PC-3 (cell line): ENCODE data around the gene CASP7. TPM values are rescaled to one million over a fixed set of nuclear protein-coding genes. Genes with fewer than 3 reads are reported as not detected.

Experiments
- ATAC-seq: fragments of 200-7000 bp; cut with Tn5 transposase; 2 replicates; pipeline ENCODE4 v1.9.1; 2020; ENCODE audit warnings: mild to moderate bottlenecking, moderate library complexity
- BruUV-seq: library from RNA; stranded (reverse); fragments of 400-500 nt; replicated peaks from 2 replicates; lab custom pipeline; 2021; lab: Mats Ljungman, UMichigan
- CTCF ChIA-PET: fragments of 300-600 bp; sonication (Branson Sonifier 250); formaldehyde crosslinking; loops from one replicate; lab custom pipeline; 2022; ENCODE audit warnings: antibody characterized with exemption; lab: Charles Lee
- POLR2A ChIA-PET: fragments of 300-600 bp; sonication (Branson Sonifier 250); formaldehyde crosslinking; loops from one replicate; lab custom pipeline; 2022; ENCODE audit warnings: antibody characterized with exemption; ENCODE audit not compliant: unreplicated experiment; lab: Charles Lee
- DNase-seq: peaks from one replicate; pipeline ENCODE4 v3.0.0-alpha.2; 2015
- H2AFZ ChIP-seq: fragments of 300-600 bp; sonication (generic); 2 replicates; pipeline ENCODE4 v1.6.0; 2016; ENCODE audit warnings: antibody characterized with exemption, low read length
- H3F3A ChIP-seq: fragments of 300-600 bp; sonication (generic); one replicate; pipeline ENCODE4 v1.6.0; 2017; ENCODE audit warnings: antibody characterized with exemption, low read length, control low read depth, mild to moderate bottlenecking; ENCODE audit not compliant: unreplicated experiment
- H3K27ac ChIP-seq: fragments of 300-600 bp; sonication (generic); 2 replicates; pipeline ENCODE4 v1.5.1; 2016; ENCODE audit warnings: mild to moderate bottlenecking, low read length
- H3K27me3 ChIP-seq: fragments of 300-600 bp; sonication (generic); 2 replicates; pipeline ENCODE4 v1.6.1; 2016; ENCODE audit warnings: low read length, mixed read lengths
- H3K36me3 ChIP-seq: fragments of 300-600 bp; sonication (generic); 2 replicates; pipeline ENCODE4 v1.6.1; 2016; ENCODE audit warnings: low read depth, mixed run types, low read length, mixed read lengths
- H3K4me1 ChIP-seq: fragments of 300-600 bp; sonication (generic); 2 replicates; pipeline ENCODE4 v1.5.1; 2016; ENCODE audit warnings: low read length; ENCODE audit not compliant: insufficient read depth
- H3K4me2 ChIP-seq: fragments of 300-600 bp; sonication (generic); 2 replicates; pipeline ENCODE4 v1.6.0; 2016; ENCODE audit warnings: low read length
- H3K4me3 ChIP-seq: fragments of 300-600 bp; sonication (generic); 2 replicates; pipeline ENCODE4 v1.5.1; 2016; ENCODE audit warnings: mild to moderate bottlenecking, low read length, mixed read lengths
- H3K79me2 ChIP-seq: fragments of 300-600 bp; sonication (generic); 2 replicates; pipeline ENCODE4 v1.6.1; 2017; ENCODE audit warnings: low read length, mixed read lengths
- H3K9ac ChIP-seq: fragments of 300-600 bp; sonication (generic); 2 replicates; pipeline ENCODE4 v1.6.0; 2016; ENCODE audit warnings: mild to moderate bottlenecking, low read length
- H3K9me2 ChIP-seq: fragments of 300-600 bp; sonication (generic); replicated peaks from 2 replicates; pipeline ENCODE4 v1.6.1; 2016; ENCODE audit warnings: mixed run types, low read length, mixed read lengths
- H3K9me3 ChIP-seq: fragments of 300-600 bp; sonication (generic); 2 replicates; pipeline ENCODE4 v1.6.1; 2016; ENCODE audit warnings: low read length, mixed read lengths
- H4K20me1 ChIP-seq: fragments of 300-600 bp; sonication (generic); 2 replicates; pipeline ENCODE4 v1.6.1; 2016; ENCODE audit warnings: low read length, mixed read lengths
- EZH2 ChIP-seq: fragments of 300-600 bp; sonication (generic); IDR thresholded peaks from one replicate; pipeline ENCODE4 v1.6.1; 2017; ENCODE audit warnings: antibody characterized with exemption, mild to moderate bottlenecking, low read length; ENCODE audit not compliant: unreplicated experiment
- EZH2phosphoT487 ChIP-seq: fragments of 300-600 bp; sonication (generic); IDR thresholded peaks from 2 replicates; pipeline ENCODE4 v1.6.1; 2018; ENCODE audit warnings: mild to moderate bottlenecking, antibody characterized with exemption, low read length, borderline replicate concordance
- intact Hi-C: fragments of 100-400 bp; cut with micrococcal nuclease; formaldehyde crosslinking; loops from 2 replicates; pipeline ENCODE4 v1.9.0; 2023
- total RNA-seq: library from RNA; depleted of rRNA; stranded (reverse); fragments of >200 nt; gene quantifications from 2 replicates; pipeline ENCODE4 v1.2.3, GENCODE V29; 2014
- TF ChIP-seq, protein P1 (sequence below): fragments of 300-600 bp; sonication (generic); conservative IDR thresholded peaks from 2 replicates; pipeline ENCODE4 v1.5.1; 2017; ENCODE audit warnings: antibody characterized with exemption, low read depth, mild to moderate bottlenecking, low read length

The CASP7 gene
- total RNA-seq, 1 experiment from 2014 or later = 13.7 TPM

DNA sequence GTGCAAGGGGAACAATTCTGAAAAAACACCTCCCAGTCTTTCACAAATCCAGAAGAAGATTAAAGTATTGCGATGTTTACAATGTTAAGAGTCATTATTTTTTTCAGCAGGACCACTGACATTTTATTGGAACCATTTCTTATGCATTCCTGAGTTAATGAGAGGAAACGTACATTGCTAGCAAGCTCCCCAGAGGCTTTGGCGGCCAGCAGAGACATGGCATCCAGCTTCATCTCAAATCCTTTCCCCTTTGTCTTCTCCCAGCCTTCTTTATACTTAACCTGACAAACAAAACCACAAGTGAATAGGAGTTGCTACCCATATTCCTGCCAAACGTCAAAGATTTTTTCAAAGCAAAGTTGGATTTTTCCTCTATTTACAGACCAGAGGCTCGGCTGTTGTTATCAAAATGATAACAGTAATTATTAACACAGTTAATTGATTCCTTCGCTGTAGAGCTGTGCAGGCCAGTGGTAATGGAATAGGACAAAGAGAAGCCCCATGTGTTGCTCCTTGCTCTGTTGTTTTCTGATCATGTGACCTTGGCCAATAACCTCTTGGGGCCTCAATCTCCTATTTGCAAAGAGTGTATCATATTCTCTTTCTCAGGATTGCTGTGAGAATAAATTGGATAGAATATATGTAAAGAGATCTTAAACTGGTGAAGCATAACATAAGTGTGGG, 47.9 kb upstream of the CASP7 start:
- H2AFZ ChIP-seq = no peak overlapping the region
- no peaks in the 10 kb centered on the region for H3K36me3 ChIP-seq
- BruUV-seq = no TSS peak
- POLR2A ChIA-PET = no interaction called here
- H3K27ac ChIP-seq = no peak overlapping the region
- no peak overlapping the region for H3K9ac ChIP-seq
- no peaks in the 10 kb centered on the region for H3K79me2 ChIP-seq
- no peaks in the 10 kb centered on the region for H3F3A ChIP-seq
- H3K9me3 ChIP-seq = no peaks in the 10 kb centered on the region
- no peaks in the 10 kb centered on the region for H4K20me1 ChIP-seq
- H3K4me1 ChIP-seq = no peaks in the 10 kb centered on the region
- no peaks in the 10 kb centered on the region for H3K9me2 ChIP-seq
- H3K4me3 ChIP-seq = no peak overlapping the region
- DNase-seq (no peak), ATAC-seq (no peak)
- peaks cover 21% of the 10 kb centered on the region for H3K27me3 ChIP-seq
- CTCF ChIA-PET = no interaction called here
- H3K4me2 ChIP-seq = no peak overlapping the region
- intact Hi-C loops = no loop called here
- TF ChIP-seq EZH2 = no peak
- TF ChIP-seq EZH2phosphoT487 = no peak
- TF ChIP-seq, protein P1, sequence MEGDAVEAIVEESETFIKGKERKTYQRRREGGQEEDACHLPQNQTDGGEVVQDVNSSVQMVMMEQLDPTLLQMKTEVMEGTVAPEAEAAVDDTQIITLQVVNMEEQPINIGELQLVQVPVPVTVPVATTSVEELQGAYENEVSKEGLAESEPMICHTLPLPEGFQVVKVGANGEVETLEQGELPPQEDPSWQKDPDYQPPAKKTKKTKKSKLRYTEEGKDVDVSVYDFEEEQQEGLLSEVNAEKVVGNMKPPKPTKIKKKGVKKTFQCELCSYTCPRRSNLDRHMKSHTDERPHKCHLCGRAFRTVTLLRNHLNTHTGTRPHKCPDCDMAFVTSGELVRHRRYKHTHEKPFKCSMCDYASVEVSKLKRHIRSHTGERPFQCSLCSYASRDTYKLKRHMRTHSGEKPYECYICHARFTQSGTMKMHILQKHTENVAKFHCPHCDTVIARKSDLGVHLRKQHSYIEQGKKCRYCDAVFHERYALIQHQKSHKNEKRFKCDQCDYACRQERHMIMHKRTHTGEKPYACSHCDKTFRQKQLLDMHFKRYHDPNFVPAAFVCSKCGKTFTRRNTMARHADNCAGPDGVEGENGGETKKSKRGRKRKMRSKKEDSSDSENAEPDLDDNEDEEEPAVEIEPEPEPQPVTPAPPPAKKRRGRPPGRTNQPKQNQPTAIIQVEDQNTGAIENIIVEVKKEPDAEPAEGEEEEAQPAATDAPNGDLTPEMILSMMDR = no peak

DNA sequence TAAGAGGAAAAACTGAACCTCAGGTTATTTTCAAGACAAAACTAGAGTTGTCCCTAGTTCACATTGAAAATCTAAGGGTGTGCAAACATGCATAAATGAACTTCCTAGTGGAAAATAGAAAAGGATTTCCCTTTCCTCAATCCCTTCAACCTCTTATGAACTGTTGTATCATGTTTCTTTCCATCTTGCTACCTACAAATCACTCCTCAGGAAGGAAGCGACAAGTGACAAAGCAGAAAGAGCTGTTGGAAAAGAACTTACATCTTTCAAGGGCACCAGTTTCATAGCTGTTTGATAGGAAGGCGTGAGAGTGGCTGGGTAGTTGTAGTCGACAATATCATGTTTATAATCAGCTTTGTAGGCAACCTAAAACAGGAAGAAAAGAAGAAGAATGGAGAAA, 39.7 kb upstream of the CASP7 start:
- no peak for DNase-seq
- H3K79me2 ChIP-seq = no peaks in the 10 kb centered on the region
- no peaks in the 10 kb centered on the region for H3K36me3 ChIP-seq
- no peak overlapping the region for H3K9ac ChIP-seq
- CTCF ChIA-PET = no interaction called here
- intact Hi-C loops = no loop called here
- no peak overlapping the region for H2AFZ ChIP-seq
- H3F3A ChIP-seq = no peaks in the 10 kb centered on the region
- H3K9me2 ChIP-seq = no peaks in the 10 kb centered on the region
- no peaks in the 10 kb centered on the region for H4K20me1 ChIP-seq
- H3K4me1 ChIP-seq = peaks cover 9% of the 10 kb centered on the region
- no peak overlapping the region for H3K4me3 ChIP-seq
- ATAC-seq = no peak
- TF ChIP-seq EZH2 (no peak), EZH2phosphoT487 (no peak)
- TF ChIP-seq, protein P1 = no peak
- H3K4me2 ChIP-seq = no peak overlapping the region
- no TSS peak for BruUV-seq
- peaks cover 39% of the 10 kb centered on the region for H3K27me3 ChIP-seq
- no peak overlapping the region for H3K27ac ChIP-seq
- POLR2A ChIA-PET = no interaction called here
- no peaks in the 10 kb centered on the region for H3K9me3 ChIP-seq

DNA sequence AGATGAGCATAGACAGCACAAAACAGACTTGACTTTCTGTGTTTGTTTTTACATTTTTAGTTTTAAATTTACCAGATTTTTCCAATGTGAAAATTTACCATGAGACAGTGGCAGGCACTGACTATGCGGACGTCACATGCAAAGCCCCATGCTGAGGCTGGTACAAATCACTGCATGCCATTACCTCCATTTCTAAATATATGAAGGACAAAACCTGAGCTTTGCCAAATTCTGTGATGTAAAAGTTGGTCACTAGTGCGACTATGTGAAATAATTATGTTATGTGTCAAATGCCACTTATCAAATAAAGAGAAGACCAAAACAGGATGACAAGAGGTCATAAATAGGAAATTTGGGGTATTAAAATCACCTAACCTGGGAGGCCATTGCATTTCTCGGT, 38.0 kb upstream of the CASP7 start:
- H4K20me1 ChIP-seq = no peaks in the 10 kb centered on the region
- CTCF ChIA-PET = no interaction called here
- H3K4me3 ChIP-seq = no peak overlapping the region
- H3K36me3 ChIP-seq = no peaks in the 10 kb centered on the region
- no TSS peak for BruUV-seq
- H3K9me3 ChIP-seq = no peaks in the 10 kb centered on the region
- H3K9ac ChIP-seq = no peak overlapping the region
- TF ChIP-seq EZH2 = no peak
- no peak for TF ChIP-seq EZH2phosphoT487
- TF ChIP-seq, protein P1 = no peak
- H2AFZ ChIP-seq = no peak overlapping the region
- H3K27ac ChIP-seq = no peak overlapping the region
- H3K79me2 ChIP-seq = no peaks in the 10 kb centered on the region
- H3K9me2 ChIP-seq = no peaks in the 10 kb centered on the region
- H3K4me1 ChIP-seq = peaks cover 9% of the 10 kb centered on the region
- DNase-seq = no peak
- H3K27me3 ChIP-seq = peaks cover 39% of the 10 kb centered on the region
- intact Hi-C loops = no loop called here
- no peak overlapping the region for H3K4me2 ChIP-seq
- POLR2A ChIA-PET = no interaction called here
- no peaks in the 10 kb centered on the region for H3F3A ChIP-seq
- no peak for ATAC-seq
